OCI-LY1 (cell line): ENCODE data around the gene RCN1.

Experiments used
- H2AFZ ChIP-seq: fragments of 200-600 bp; sonication (generic), shearing (Covaris generic); 2 replicates; pipeline ENCODE4 v1.6.0; 2014; ENCODE audit warnings: antibody characterized with exemption, mild to moderate bottlenecking, low read length
- H3F3A ChIP-seq: fragments of 200-600 bp; sonication (generic), shearing (Covaris generic); 2 replicates; pipeline ENCODE4 v1.6.0; 2014; ENCODE audit warnings: mild to moderate bottlenecking, antibody characterized with exemption, low read length, moderate library complexity; ENCODE audit not compliant: insufficient read depth
- H3K27ac ChIP-seq: fragments of 200-600 bp; sonication (generic); 2 replicates; pipeline ENCODE4 v1.5.1; 2014; ENCODE audit warnings: low read length, mixed run types, mild to moderate bottlenecking, low read depth; ENCODE audit not compliant: poor library complexity, severe bottlenecking
- H3K27me3 ChIP-seq: fragments of 200-600 bp; sonication (generic); 2 replicates; pipeline ENCODE4 v1.6.0; 2014; ENCODE audit warnings: antibody characterized with exemption, mild to moderate bottlenecking, low read length, moderate library complexity; ENCODE audit not compliant: insufficient read depth
- H3K36me3 ChIP-seq: fragments of 200-600 bp; sonication (generic); 2 replicates; pipeline ENCODE4 v1.6.1; 2014; ENCODE audit warnings: mild to moderate bottlenecking, antibody characterized with exemption, low read length, moderate library complexity, mixed read lengths; ENCODE audit not compliant: insufficient read depth
- H3K4me1 ChIP-seq: fragments of 200-600 bp; sonication (generic); 2 replicates; pipeline ENCODE4 v1.5.1; 2014; ENCODE audit warnings: mild to moderate bottlenecking, low read length, moderate library complexity; ENCODE audit not compliant: insufficient read depth, severe bottlenecking
- H3K4me2 ChIP-seq: fragments of 200-600 bp; sonication (generic), shearing (Covaris generic); 2 replicates; pipeline ENCODE4 v1.6.1; 2014; ENCODE audit warnings: low read length
- H3K4me3 ChIP-seq: fragments of 200-600 bp; sonication (generic); 2 replicates; pipeline ENCODE4 v1.5.1; 2014; ENCODE audit warnings: low read length, low read depth, mild to moderate bottlenecking, mixed read lengths; ENCODE audit not compliant: poor library complexity, severe bottlenecking
- H3K79me2 ChIP-seq: fragments of 200-600 bp; shearing (Covaris generic); 2 replicates; pipeline ENCODE4 v1.6.1; 2016; ENCODE audit warnings: mixed run types, low read length, mixed read lengths; ENCODE audit not compliant: insufficient read depth
- H3K9ac ChIP-seq: fragments of 200-600 bp; sonication (generic), shearing (Covaris generic); 2 replicates; pipeline ENCODE4 v1.6.1; 2014; ENCODE audit warnings: mild to moderate bottlenecking, low read length, mixed read lengths
- H3K9me2 ChIP-seq: fragments of 200-600 bp; sonication (generic), shearing (Covaris generic); 2 replicates; pipeline ENCODE4 v1.6.1; 2014; ENCODE audit warnings: low read depth, mild to moderate bottlenecking, low read length, mixed read lengths
- H3K9me3 ChIP-seq: fragments of 200-600 bp; shearing (Covaris generic); 2 replicates; pipeline ENCODE4 v1.6.1; 2014; ENCODE audit warnings: low read length, mixed read lengths
- H4K20me1 ChIP-seq: fragments of 200-600 bp; sonication (generic), shearing (Covaris generic); 2 replicates; pipeline ENCODE4 v1.6.0; 2016; ENCODE audit warnings: mild to moderate bottlenecking, low read length; ENCODE audit not compliant: insufficient read depth
- EZH2 ChIP-seq: fragments of 200-600 bp; sonication (generic), shearing (Covaris generic); IDR thresholded peaks from 2 replicates; pipeline ENCODE4 v1.8.0; 2017; ENCODE audit warnings: borderline replicate concordance, mixed run types, mild to moderate bottlenecking, antibody characterized with exemption, low read length, moderate library complexity, mixed read lengths
- TF ChIP-seq, protein P1 (sequence below): fragments of 200-600 bp; sonication (generic), shearing (Covaris generic); IDR thresholded peaks from 2 replicates; pipeline ENCODE4 v1.5.1; 2017; ENCODE audit warnings: mild to moderate bottlenecking, antibody characterized with exemption, low read length, moderate library complexity, mixed read lengths

The RCN1 gene

DNA sequence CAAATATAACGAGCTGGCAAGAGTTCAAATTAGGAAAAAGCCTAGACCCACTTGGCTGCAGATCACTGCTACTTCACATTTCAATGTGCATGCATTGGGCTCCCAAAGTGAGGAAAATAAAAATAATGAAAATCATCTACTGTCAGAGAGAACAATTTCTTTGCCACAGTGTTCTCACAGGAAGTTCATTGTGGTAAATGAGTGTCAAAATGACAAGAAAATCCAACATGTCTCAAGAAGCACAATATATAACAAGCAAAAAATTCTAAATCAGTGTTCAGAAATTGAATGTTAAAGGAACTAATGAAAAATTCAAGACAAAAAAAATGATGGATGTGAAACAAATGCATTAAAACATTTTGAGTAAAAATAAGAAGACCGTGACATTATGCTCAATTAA lies 31.3 kb downstream of the RCN1 start:
- Histone ChIP-seq H2AFZ (no peak overlapping the region), H3K4me2 (no peak overlapping the region), H3K79me2 (no peaks in the 10 kb centered on the region), H3K27me3 (no peaks in the 10 kb centered on the region), H3K9ac (no peak overlapping the region), H3K27ac (no peak overlapping the region), H3F3A (no peaks in the 10 kb centered on the region), H3K36me3 (no peaks in the 10 kb centered on the region), H3K9me2 (no peaks in the 10 kb centered on the region), H3K9me3 (no peaks in the 10 kb centered on the region), H4K20me1 (no peaks in the 10 kb centered on the region), H3K4me3 (no peak overlapping the region), H3K4me1 (no peaks in the 10 kb centered on the region)
- TF ChIP-seq EZH2: no peak
- TF ChIP-seq, protein P1, sequence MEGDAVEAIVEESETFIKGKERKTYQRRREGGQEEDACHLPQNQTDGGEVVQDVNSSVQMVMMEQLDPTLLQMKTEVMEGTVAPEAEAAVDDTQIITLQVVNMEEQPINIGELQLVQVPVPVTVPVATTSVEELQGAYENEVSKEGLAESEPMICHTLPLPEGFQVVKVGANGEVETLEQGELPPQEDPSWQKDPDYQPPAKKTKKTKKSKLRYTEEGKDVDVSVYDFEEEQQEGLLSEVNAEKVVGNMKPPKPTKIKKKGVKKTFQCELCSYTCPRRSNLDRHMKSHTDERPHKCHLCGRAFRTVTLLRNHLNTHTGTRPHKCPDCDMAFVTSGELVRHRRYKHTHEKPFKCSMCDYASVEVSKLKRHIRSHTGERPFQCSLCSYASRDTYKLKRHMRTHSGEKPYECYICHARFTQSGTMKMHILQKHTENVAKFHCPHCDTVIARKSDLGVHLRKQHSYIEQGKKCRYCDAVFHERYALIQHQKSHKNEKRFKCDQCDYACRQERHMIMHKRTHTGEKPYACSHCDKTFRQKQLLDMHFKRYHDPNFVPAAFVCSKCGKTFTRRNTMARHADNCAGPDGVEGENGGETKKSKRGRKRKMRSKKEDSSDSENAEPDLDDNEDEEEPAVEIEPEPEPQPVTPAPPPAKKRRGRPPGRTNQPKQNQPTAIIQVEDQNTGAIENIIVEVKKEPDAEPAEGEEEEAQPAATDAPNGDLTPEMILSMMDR: no peak

DNA sequence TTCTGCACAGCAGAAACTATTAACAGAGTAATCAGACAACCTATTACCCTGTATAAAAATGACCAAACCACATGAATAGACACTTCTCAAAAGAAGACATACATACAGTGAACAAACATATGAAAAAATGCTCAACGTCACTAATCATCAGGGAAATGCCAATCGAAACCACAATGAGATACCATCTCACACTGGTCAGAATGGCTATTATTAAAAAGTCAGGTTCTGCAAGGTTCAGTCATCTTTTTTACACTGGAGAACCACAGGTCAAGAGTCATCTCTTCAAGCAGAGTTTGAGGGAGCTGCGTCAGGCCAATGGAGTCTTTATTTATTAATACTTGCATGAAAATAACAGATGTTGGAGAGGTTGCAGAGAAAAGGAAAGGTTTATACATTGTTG lies 40.4 kb downstream of the RCN1 start:
- Histone ChIP-seq H3K9ac (no peak overlapping the region), H3K27me3 (no peaks in the 10 kb centered on the region), H3K4me3 (no peak overlapping the region), H3F3A (no peaks in the 10 kb centered on the region), H3K79me2 (no peaks in the 10 kb centered on the region), H3K9me3 (no peaks in the 10 kb centered on the region), H2AFZ (no peak overlapping the region), H3K4me2 (no peak overlapping the region), H3K4me1 (no peaks in the 10 kb centered on the region), H3K9me2 (no peaks in the 10 kb centered on the region), H3K36me3 (no peaks in the 10 kb centered on the region), H4K20me1 (no peaks in the 10 kb centered on the region), H3K27ac (no peak overlapping the region)
- no peak for TF ChIP-seq EZH2
- TF ChIP-seq, protein P1: no peak

DNA sequence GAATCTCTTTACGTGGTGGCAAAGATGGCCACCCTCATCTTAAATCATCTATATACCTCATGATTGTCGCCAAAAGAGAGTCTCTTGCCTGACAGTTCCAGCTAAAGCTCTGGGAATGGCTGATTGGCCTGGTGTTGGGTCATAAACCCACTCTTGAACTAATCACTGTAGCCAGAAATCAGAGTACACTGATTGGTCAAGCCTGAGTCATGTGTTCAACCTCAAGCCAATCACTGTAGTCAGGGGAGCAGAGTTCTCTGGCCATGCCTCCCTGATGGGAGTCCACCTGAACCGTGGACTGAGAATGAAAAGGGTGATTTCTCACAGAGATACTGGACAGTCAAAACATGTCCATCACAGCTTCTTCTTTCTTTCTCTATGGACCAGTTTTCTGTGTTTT lies 45.8 kb downstream of the RCN1 start:
- H3F3A ChIP-seq: no peaks in the 10 kb centered on the region
- H3K9me2 ChIP-seq: no peaks in the 10 kb centered on the region
- H3K4me2 ChIP-seq: no peak overlapping the region
- no peak overlapping the region for H3K9ac ChIP-seq
- no peaks in the 10 kb centered on the region for H3K9me3 ChIP-seq
- H4K20me1 ChIP-seq: no peaks in the 10 kb centered on the region
- TF ChIP-seq, protein P1: no peak
- H3K4me3 ChIP-seq: no peak overlapping the region
- no peaks in the 10 kb centered on the region for H3K36me3 ChIP-seq
- H3K79me2 ChIP-seq: no peaks in the 10 kb centered on the region
- no peaks in the 10 kb centered on the region; the same call in 1 of the 2 replicates for H3K27me3 ChIP-seq
- no peaks in the 10 kb centered on the region for H3K4me1 ChIP-seq
- H3K27ac ChIP-seq: no peak overlapping the region
- H2AFZ ChIP-seq: no peak overlapping the region
